ENCODE data around the gene CMPK2.

The CMPK2 gene

GRCh38 chr2:6874032-6874431, 8.3 kb upstream of the CMPK2 start:
- no peak overlapping the region for H3K27ac ChIP-seq (ENCODE audit: extremely low read depth, low read depth, low read length)
- no peaks in the 10 kb centered on the region for H3K36me3 ChIP-seq (ENCODE audit: control insufficient read depth in 2 of 2, insufficient read depth in 1 of 2, low read length in 2 of 2)
- H3K4me1 ChIP-seq (ENCODE audit: control insufficient read depth, insufficient read depth, low read length), result no peaks in the 10 kb centered on the region
- ChIA-PET POLR2A (no interaction called here), CTCF (no interaction called here)
- TF ChIP-seq HOXD13 (CRISPR knock-in tag; IDR thresholded peaks at IDR 0.05; ENCODE audit: borderline replicate concordance), result no peak
- TF ChIP-seq ZNF48 (tag by site-specific recombination; IDR thresholded peaks at IDR 0.05), result no peak
- no peak for TF ChIP-seq ZNF175 (tag by site-specific recombination; IDR thresholded peaks at IDR 0.05)
- TF ChIP-seq ZIC2 (tag by site-specific recombination; IDR thresholded peaks at IDR 0.05), result no peak
- TF ChIP-seq, protein P1, sequence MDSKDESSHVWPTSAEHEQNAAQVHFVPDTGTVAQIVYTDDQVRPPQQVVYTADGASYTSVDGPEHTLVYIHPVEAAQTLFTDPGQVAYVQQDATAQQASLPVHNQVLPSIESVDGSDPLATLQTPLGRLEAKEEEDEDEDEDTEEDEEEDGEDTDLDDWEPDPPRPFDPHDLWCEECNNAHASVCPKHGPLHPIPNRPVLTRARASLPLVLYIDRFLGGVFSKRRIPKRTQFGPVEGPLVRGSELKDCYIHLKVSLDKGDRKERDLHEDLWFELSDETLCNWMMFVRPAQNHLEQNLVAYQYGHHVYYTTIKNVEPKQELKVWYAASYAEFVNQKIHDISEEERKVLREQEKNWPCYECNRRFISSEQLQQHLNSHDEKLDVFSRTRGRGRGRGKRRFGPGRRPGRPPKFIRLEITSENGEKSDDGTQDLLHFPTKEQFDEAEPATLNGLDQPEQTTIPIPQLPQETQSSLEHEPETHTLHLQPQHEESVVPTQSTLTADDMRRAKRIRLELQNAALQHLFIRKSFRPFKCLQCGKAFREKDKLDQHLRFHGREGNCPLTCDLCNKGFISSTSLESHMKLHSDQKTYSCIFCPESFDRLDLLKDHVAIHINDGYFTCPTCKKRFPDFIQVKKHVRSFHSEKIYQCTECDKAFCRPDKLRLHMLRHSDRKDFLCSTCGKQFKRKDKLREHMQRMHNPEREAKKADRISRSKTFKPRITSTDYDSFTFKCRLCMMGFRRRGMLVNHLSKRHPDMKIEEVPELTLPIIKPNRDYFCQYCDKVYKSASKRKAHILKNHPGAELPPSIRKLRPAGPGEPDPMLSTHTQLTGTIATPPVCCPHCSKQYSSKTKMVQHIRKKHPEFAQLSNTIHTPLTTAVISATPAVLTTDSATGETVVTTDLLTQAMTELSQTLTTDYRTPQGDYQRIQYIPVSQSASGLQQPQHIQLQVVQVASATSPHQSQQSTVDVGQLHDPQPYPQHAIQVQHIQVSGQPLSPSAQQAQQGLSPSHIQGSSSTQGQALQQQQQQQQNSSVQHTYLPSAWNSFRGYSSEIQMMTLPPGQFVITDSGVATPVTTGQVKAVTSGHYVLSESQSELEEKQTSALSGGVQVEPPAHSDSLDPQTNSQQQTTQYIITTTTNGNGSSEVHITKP (tag by site-specific recombination; IDR thresholded peaks at IDR 0.05), result no peak
- TF ChIP-seq YY1 (tag by site-specific recombination; IDR thresholded peaks at IDR 0.05), result no peak
- TF ChIP-seq KLF1 (tag by site-specific recombination; IDR thresholded peaks at IDR 0.05), result no peak
- TF ChIP-seq ZFP37 (tag by site-specific recombination; IDR thresholded peaks at IDR 0.05), result no peak
- TF ChIP-seq ZNF610 (tag by site-specific recombination; IDR thresholded peaks at IDR 0.05; ENCODE audit: borderline replicate concordance), result no peak
- TF ChIP-seq KLF7 (tag by site-specific recombination; IDR thresholded peaks at IDR 0.05; ENCODE audit: borderline replicate concordance), result no peak
- TF ChIP-seq ZFHX2 (tag by site-specific recombination; conservative IDR thresholded peaks at IDR 0.05), result no peak
- TF ChIP-seq GLI2 (tag by site-specific recombination; IDR thresholded peaks at IDR 0.05; ENCODE audit: borderline replicate concordance, low read depth), result no peak
- TF ChIP-seq TCF7L2 (IDR thresholded peaks at IDR 0.05; ENCODE audit: borderline replicate concordance, low read depth, low read length), result no peak
- TF ChIP-seq ZNF623 (tag by site-specific recombination; IDR thresholded peaks at IDR 0.05), result no peak
- no peak for TF ChIP-seq FEZF1 (tag by site-specific recombination; IDR thresholded peaks at IDR 0.05)
- TF ChIP-seq ZNF677 (tag by site-specific recombination; IDR thresholded peaks at IDR 0.05), result no peak
- TF ChIP-seq ZNF350 (tag by site-specific recombination; IDR thresholded peaks at IDR 0.05), result no peak
- H3K4me3 ChIP-seq (ENCODE audit: low read depth, low read length), result no peak overlapping the region
- no peaks in the 10 kb centered on the region for H3K9me3 ChIP-seq (ENCODE audit: control insufficient read depth, insufficient read depth, low read depth, low read length)

- CTCF ChIA-PET, result interaction anchor here (1.1 kb wide), 1 partner anchor 172 kb away, joined by 4 read pairs; no protein-coding TSS in a partner anchor
- H3K9me3 ChIP-seq (ENCODE audit: control insufficient read depth, insufficient read depth, low read depth, low read length), result no peaks in the 10 kb centered on the region
- POLR2A ChIA-PET, result no interaction called here
- no peak overlapping the region for H3K4me3 ChIP-seq (ENCODE audit: low read depth, low read length)
- no peaks in the 10 kb centered on the region for H3K36me3 ChIP-seq (ENCODE audit: control insufficient read depth in 2 of 2, insufficient read depth in 1 of 2, low read length in 2 of 2)
- TF ChIP-seq WT1 (tag by site-specific recombination; IDR thresholded peaks at IDR 0.05), result no peak
- TF ChIP-seq ZNF585B (tag by site-specific recombination; IDR thresholded peaks at IDR 0.05), result no peak
- TF ChIP-seq ZNF792 (tag by site-specific recombination; IDR thresholded peaks at IDR 0.05), result no peak
- TF ChIP-seq ZNF174 (tag by site-specific recombination; IDR thresholded peaks at IDR 0.05), result no peak
- TF ChIP-seq ZNF560 (tag by site-specific recombination; IDR thresholded peaks at IDR 0.05; ENCODE audit: borderline replicate concordance), result no peak
- TF ChIP-seq KLF1 (tag by site-specific recombination; IDR thresholded peaks at IDR 0.05), result no peak
- no peak for TF ChIP-seq ZBTB21 (tag by site-specific recombination; IDR thresholded peaks at IDR 0.05)
- TF ChIP-seq ZNF433 (tag by site-specific recombination; IDR thresholded peaks at IDR 0.05; ENCODE audit: low read depth), result no peak
- no peak for TF ChIP-seq ZNF175 (tag by site-specific recombination; IDR thresholded peaks at IDR 0.05)
- TF ChIP-seq GLI4 (tag by site-specific recombination; IDR thresholded peaks at IDR 0.05), result no peak
- no peak for TF ChIP-seq ZNF211 (tag by site-specific recombination; IDR thresholded peaks at IDR 0.05; ENCODE audit: low read depth)
- no peak for TF ChIP-seq ZNF596 (tag by site-specific recombination; IDR thresholded peaks at IDR 0.05)
- no peaks in the 10 kb centered on the region for H3K4me1 ChIP-seq (ENCODE audit: control insufficient read depth, insufficient read depth, low read length)
- no peak overlapping the region for H3K27ac ChIP-seq (ENCODE audit: extremely low read depth, low read depth, low read length)
These were observed 6.7 kb upstream of the CMPK2 start for GRCh38 chr2:6872394-6872793.

All from HEK293 (cell line).